ENCODE measurements around the gene CEP95. TPM values are rescaled to one million over a fixed set of nuclear protein-coding genes. Genes with fewer than 3 reads are reported as not detected.

Gene CEP95
- total RNA-seq, 1 experiment from 2014 or later: 67.3 TPM

DNA sequence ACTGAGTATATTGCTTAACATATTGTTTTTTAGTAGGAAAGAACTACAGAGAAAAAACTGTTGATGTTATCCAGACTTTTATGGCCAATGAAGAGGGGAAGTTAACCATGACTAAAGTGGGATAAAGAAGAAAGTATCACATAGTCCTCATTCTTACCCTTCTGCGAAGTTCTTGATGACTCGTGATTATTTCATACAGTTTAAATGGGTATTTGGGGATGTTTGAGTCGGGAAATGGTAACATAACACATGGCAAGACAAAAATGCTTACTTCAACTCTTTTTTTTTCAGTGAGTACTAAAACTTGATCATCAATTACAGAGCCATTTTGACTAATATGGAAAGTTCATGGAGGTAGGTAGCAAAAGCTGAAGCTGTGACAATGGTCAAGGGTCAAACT lies 14.8 kb upstream of the CEP95 start:
- H3K27me3 ChIP-seq (ENCODE audit: insufficient read depth, low read length): no peaks in the 10 kb centered on the region
- no peak overlapping the region for H3K18ac ChIP-seq (ENCODE audit: insufficient read length, low read depth, low read length)
- no peak for TF ChIP-seq CTCF (conservative IDR thresholded peaks at IDR 0.05)
- peaks cover 2% of the 10 kb centered on the region for H3K79me1 ChIP-seq (ENCODE audit: insufficient read depth, low read depth, low read length, poor library complexity, severe bottlenecking)
- H3K4ac ChIP-seq (ENCODE audit: low read depth, low read length): no peak overlapping the region
- Mint-ChIP-seq H3K27me3 (ENCODE audit: low read depth) (peaks cover 3% of the 10 kb centered on the region), H3K36me3 (ENCODE audit: insufficient read depth in 1 of 3, low read depth in 3 of 3) (peaks cover 44 to 70% (median 62%) of the 10 kb centered on the region in 3 experiments), H3K9me3 (peaks cover 0 to 9% of the 10 kb centered on the region in 2 experiments; a peak in 4 of 5 replicates), H3K4me1 (peaks cover 12 to 20% of the 10 kb centered on the region in 2 experiments; a peak in 3 of 4 replicates), H3K4me3 (no peak overlapping the region), H3K27ac (no peak overlapping the region)
- no peak overlapping the region for H3K14ac ChIP-seq (ENCODE audit: insufficient read depth, low read length)
- H4K20me1 ChIP-seq (ENCODE audit: control insufficient read depth, insufficient read depth, insufficient read length): no peaks in the 10 kb centered on the region
- H2BK20ac ChIP-seq (ENCODE audit: low read depth, low read length, poor library complexity, severe bottlenecking): no peak overlapping the region
- H4K91ac ChIP-seq (ENCODE audit: insufficient read length, low read depth, low read length): no peak overlapping the region
- no peak overlapping the region for H4K5ac ChIP-seq (ENCODE audit: insufficient read length, low read depth, low read length)
- H4K8ac ChIP-seq (replicated peaks; ENCODE audit: insufficient read length, low read depth, low read length): no peak overlapping the region
- no peak overlapping the region for H3K56ac ChIP-seq (ENCODE audit: insufficient read length, low read depth, low read length)
- no peak overlapping the region for H2BK15ac ChIP-seq (ENCODE audit: low read depth, low read length)
- H3K23ac ChIP-seq (ENCODE audit: insufficient read length, low read depth, low read length): no peak overlapping the region
- no peak overlapping the region for H2AFZ ChIP-seq (ENCODE audit: low read length)
- H2AK5ac ChIP-seq (ENCODE audit: insufficient read length, low read length): no peak overlapping the region
- no peak overlapping the region for H2BK12ac ChIP-seq (ENCODE audit: insufficient read length, low read depth, low read length)
- DNase-seq: no peak
- H3K79me2 ChIP-seq (ENCODE audit: insufficient read depth, low read length): peaks cover 6% of the 10 kb centered on the region; the same call in 1 of the 2 replicates
- no peaks in the 10 kb centered on the region; the same call in 1 of the 2 replicates for H3K4me1 ChIP-seq (ENCODE audit: insufficient read depth, low read length)
- H2BK120ac ChIP-seq (ENCODE audit: low read depth, low read length, poor library complexity, severe bottlenecking): no peak overlapping the region
- H3K23me2 ChIP-seq (ENCODE audit: insufficient read length, low read depth, low read length, poor library complexity, severe bottlenecking): peaks cover 10% of the 10 kb centered on the region
- H2BK5ac ChIP-seq (ENCODE audit: insufficient read length, low read length): no peak overlapping the region
- H3K4me2 ChIP-seq (ENCODE audit: insufficient read depth, insufficient read length, low read length): no peak overlapping the region
- H3T11ph ChIP-seq (ENCODE audit: low read length): no peak overlapping the region
- no peak overlapping the region for H3K9ac ChIP-seq (ENCODE audit: extremely low read depth, insufficient read length, low read length)
- no peak overlapping the region for H3K27ac ChIP-seq (ENCODE audit: insufficient read length, low read depth, low read length)
- no peaks in the 10 kb centered on the region for H3K9me3 ChIP-seq (ENCODE audit: control insufficient read depth, low read depth, low read length)
- WGBS (ENCODE audit: extremely low coverage, insufficient read length, low lambda C conversion rate): no CpG with 5 or more reads among the region's 3 CpGs

All from H9 (cell line).